H9 (cell line): Measurements from ENCODE around the gene MMD2. TPM values are rescaled to one million over a fixed set of nuclear protein-coding genes. Genes with fewer than 3 reads are reported as not detected.

ENCODE experiments used
- DNase-seq: peaks from one replicate; pipeline ENCODE4 v3.0.0-alpha.2; 2017
- H2AFZ ChIP-seq: one replicate; pipeline ENCODE4 v1.6.1; 2013; ENCODE audit warnings: mild to moderate bottlenecking, low read length, control low read depth, moderate library complexity
- H2AK5ac ChIP-seq: 2 replicates; pipeline ENCODE4 v1.6.1; 2013; ENCODE audit warnings: low read length, control low read depth, mixed read lengths; ENCODE audit not compliant: insufficient read length
- H2BK120ac ChIP-seq: one replicate; pipeline ENCODE4 v1.6.1; 2013; ENCODE audit warnings: low read depth, mild to moderate bottlenecking, low read length, control low read depth, inconsistent platforms; ENCODE audit not compliant: poor library complexity, severe bottlenecking
- H2BK12ac ChIP-seq: 2 replicates; pipeline ENCODE4 v1.6.1; 2013; ENCODE audit warnings: low read length, control low read depth, mixed read lengths, low read depth; ENCODE audit not compliant: insufficient read length
- H2BK15ac ChIP-seq: 2 replicates; pipeline ENCODE4 v1.6.1; 2013; ENCODE audit warnings: low read depth, low read length, control low read depth
- H2BK20ac ChIP-seq: one replicate; pipeline ENCODE4 v1.6.1; 2013; ENCODE audit warnings: low read depth, mild to moderate bottlenecking, low read length, control low read depth, inconsistent platforms; ENCODE audit not compliant: poor library complexity, severe bottlenecking
- H2BK5ac ChIP-seq: 2 replicates; pipeline ENCODE4 v1.6.1; 2013; ENCODE audit warnings: low read length, control low read depth, mixed read lengths; ENCODE audit not compliant: insufficient read length
- H3K14ac ChIP-seq: 2 replicates; pipeline ENCODE4 v1.6.1; 2013; ENCODE audit warnings: low read length, control low read depth; ENCODE audit not compliant: insufficient read depth
- H3K18ac ChIP-seq: 2 replicates; pipeline ENCODE4 v1.6.1; 2013; ENCODE audit warnings: low read depth, mild to moderate bottlenecking, mixed read lengths, low read length, control low read depth; ENCODE audit not compliant: insufficient read length
- H3K23ac ChIP-seq: 2 replicates; pipeline ENCODE4 v1.6.1; 2013; ENCODE audit warnings: low read length, control low read depth, mixed read lengths, low read depth; ENCODE audit not compliant: insufficient read length
- H3K23me2 ChIP-seq: 2 replicates; pipeline ENCODE4 v1.6.1; 2013; ENCODE audit warnings: low read depth, mild to moderate bottlenecking, mixed read lengths, low read length, control low read depth; ENCODE audit not compliant: insufficient read length, poor library complexity, severe bottlenecking
- H3K27ac ChIP-seq: 2 replicates; pipeline ENCODE4 v1.5.1; 2013; ENCODE audit warnings: low read length, control low read depth, mixed read lengths, low read depth; ENCODE audit not compliant: insufficient read length
- H3K27me3 ChIP-seq: 2 replicates; pipeline ENCODE4 v1.6.1; 2013; ENCODE audit warnings: low read length, control low read depth, inconsistent platforms; ENCODE audit not compliant: insufficient read depth
- H3K4ac ChIP-seq: 2 replicates; pipeline ENCODE4 v1.6.1; 2013; ENCODE audit warnings: low read depth, mild to moderate bottlenecking, control low read depth, inconsistent platforms, low read length, moderate library complexity
- H3K4me1 ChIP-seq: 2 replicates; pipeline ENCODE4 v1.6.1; 2013; ENCODE audit warnings: low read length, control low read depth, inconsistent platforms; ENCODE audit not compliant: insufficient read depth
- H3K4me2 ChIP-seq: 2 replicates; pipeline ENCODE4 v1.6.1; 2013; ENCODE audit warnings: low read length, control low read depth, mixed read lengths; ENCODE audit not compliant: insufficient read length, insufficient read depth
- H3K56ac ChIP-seq: 2 replicates; pipeline ENCODE4 v1.6.1; 2013; ENCODE audit warnings: low read depth, mild to moderate bottlenecking, mixed read lengths, low read length, control low read depth; ENCODE audit not compliant: insufficient read length
- H3K79me1 ChIP-seq: 2 replicates; pipeline ENCODE4 v1.6.1; 2013; ENCODE audit warnings: low read depth, mild to moderate bottlenecking, moderate library complexity, low read length, control low read depth, inconsistent platforms; ENCODE audit not compliant: insufficient read depth, poor library complexity, severe bottlenecking
- H3K79me2 ChIP-seq: 2 replicates; pipeline ENCODE4 v1.6.1; 2013; ENCODE audit warnings: low read length, control low read depth, inconsistent platforms; ENCODE audit not compliant: insufficient read depth
- H3K9ac ChIP-seq: 2 replicates; pipeline ENCODE4 v1.6.1; 2013; ENCODE audit warnings: low read length, control low read depth, mixed read lengths; ENCODE audit not compliant: insufficient read length; ENCODE audit errors: extremely low read depth
- H3K9me3 ChIP-seq: one replicate; pipeline ENCODE4 v1.6.1; 2013; ENCODE audit warnings: low read depth, low read length, inconsistent platforms; ENCODE audit not compliant: control insufficient read depth
- H3T11ph ChIP-seq: one replicate; pipeline ENCODE4 v1.6.1; 2013; ENCODE audit warnings: mild to moderate bottlenecking, low read length, control low read depth, inconsistent platforms
- H4K20me1 ChIP-seq: one replicate; pipeline ENCODE4 v1.6.1; 2013; ENCODE audit not compliant: control insufficient read depth, insufficient read length, insufficient read depth
- H4K5ac ChIP-seq: 2 replicates; pipeline ENCODE4 v1.6.1; 2013; ENCODE audit warnings: low read depth, mild to moderate bottlenecking, mixed read lengths, low read length, control low read depth; ENCODE audit not compliant: insufficient read length
- H4K8ac ChIP-seq: replicated peaks from 2 replicates; pipeline ENCODE4 v1.6.1; 2013; ENCODE audit warnings: low read length, control low read depth, mixed read lengths, low read depth; ENCODE audit not compliant: insufficient read length
- H4K91ac ChIP-seq: 2 replicates; pipeline ENCODE4 v1.6.1; 2013; ENCODE audit warnings: low read depth, mild to moderate bottlenecking, moderate library complexity, mixed read lengths, low read length, control low read depth; ENCODE audit not compliant: insufficient read length
- H3K27ac Mint-ChIP-seq, 3 experiments: 2 replicates in 2 of 3; 3 replicates in 1 of 3; pipeline ENCODE4 v1.8.0; 2020 to 2021; ENCODE audit warnings: mixed read lengths in 3 of 3, mild to moderate bottlenecking in 1 of 3, moderate library complexity in 1 of 3
- H3K27me3 Mint-ChIP-seq: 2 replicates; pipeline ENCODE4 v1.8.0; 2021; ENCODE audit warnings: low read depth, mild to moderate bottlenecking, moderate library complexity, mixed read lengths
- H3K36me3 Mint-ChIP-seq, 3 experiments: 2 replicates in 2 of 3; 3 replicates in 1 of 3; pipeline ENCODE4 v1.8.0; 2020 to 2021; ENCODE audit warnings: low read depth in 3 of 3, mixed read lengths in 3 of 3; ENCODE audit not compliant: insufficient read depth in 1 of 3
- H3K4me1 Mint-ChIP-seq, 2 experiments: 2 replicates each; pipeline ENCODE4 v1.8.0; 2020; ENCODE audit warnings: mixed read lengths in 2 of 2
- H3K4me3 Mint-ChIP-seq, 2 experiments: 2 replicates in 1 of 2; 3 replicates in 1 of 2; pipeline ENCODE4 v1.8.0; 2020 to 2021; ENCODE audit warnings: mild to moderate bottlenecking in 2 of 2, mixed read lengths in 2 of 2, moderate library complexity in 1 of 2
- H3K9me3 Mint-ChIP-seq, 2 experiments: 2 replicates in 1 of 2; 3 replicates in 1 of 2; pipeline ENCODE4 v1.8.0; 2020; ENCODE audit warnings: mild to moderate bottlenecking in 2 of 2, mixed read lengths in 2 of 2, moderate library complexity in 1 of 2
- CTCF ChIP-seq: fragments of 200-600 bp; sonication (generic); conservative IDR thresholded peaks from 3 replicates; pipeline ENCODE4 v1.8.0; 2021; ENCODE audit warnings: antibody characterized with exemption, mild to moderate bottlenecking
- WGBS: extraction: QIAGEN DNeasy Blood & Tissue Kit; methylation state at CpG from one replicate; pipeline ENCODE4 v1.1.7; 2013; ENCODE audit warnings: missing lambda C conversion rate, low lambda C conversion rate, mixed read lengths; ENCODE audit not compliant: insufficient read length; ENCODE audit errors: extremely low coverage; 5-methylcytosine and 5-hydroxymethylcytosine counted together
- total RNA-seq: library from RNA; stranded (reverse); gene quantifications from 2 replicates; pipeline ENCODE4 v1.2.1, GENCODE V29; 2021

MMD2 gene
- total RNA-seq, 1 experiment from 2014 or later = 0.20 TPM

- WGBS = no CpG with 5 or more reads among the region's 11 CpGs
- H3K4me1 Mint-ChIP-seq = no peaks in the 10 kb centered on the region
These were observed 97.8 kb downstream of the MMD2 start for GRCh38 chr7:4861227-4861626.

More at GRCh38 chr7:4861227-4861626, 97.8 kb downstream of the MMD2 start:
- no peak for DNase-seq
- H3K9me3 Mint-ChIP-seq = peaks cover 4% of the 10 kb centered on the region in 2 experiments; a peak in 3 of 5 replicates
- H3K27me3 ChIP-seq = no peaks in the 10 kb centered on the region
- no peaks in the 10 kb centered on the region; a peak in 1 of 7 replicates for H3K36me3 Mint-ChIP-seq
- no peak overlapping the region for H3K18ac ChIP-seq
- H4K20me1 ChIP-seq = no peaks in the 10 kb centered on the region
- no peak overlapping the region for H4K5ac ChIP-seq
- H3K23ac ChIP-seq = no peak overlapping the region
- H3K4ac ChIP-seq = no peak overlapping the region
- H3K23me2 ChIP-seq = no peaks in the 10 kb centered on the region
- no peak overlapping the region for H3K4me3 Mint-ChIP-seq
- H3K27ac Mint-ChIP-seq = no peak overlapping the region
- H2AK5ac ChIP-seq = no peak overlapping the region
- H3K27me3 Mint-ChIP-seq = peaks cover 6% of the 10 kb centered on the region
- H2BK120ac ChIP-seq = no peak overlapping the region
- no peaks in the 10 kb centered on the region for H3K79me1 ChIP-seq
- no peak overlapping the region for H2BK20ac ChIP-seq
- no peak overlapping the region for H2BK5ac ChIP-seq
- no peak for TF ChIP-seq CTCF
- no peak overlapping the region for H3K14ac ChIP-seq
- no peak overlapping the region for H3K27ac ChIP-seq
- no peaks in the 10 kb centered on the region for H3K79me2 ChIP-seq
- H4K91ac ChIP-seq = no peak overlapping the region
- H4K8ac ChIP-seq = no peak overlapping the region
- H3K9me3 ChIP-seq = no peaks in the 10 kb centered on the region
- no peak overlapping the region for H2BK15ac ChIP-seq
- no peak overlapping the region for H3T11ph ChIP-seq
- no peak overlapping the region for H3K9ac ChIP-seq
- no peak overlapping the region for H2AFZ ChIP-seq
- H2BK12ac ChIP-seq = no peak overlapping the region
- H3K4me1 ChIP-seq = no peaks in the 10 kb centered on the region
- H3K4me2 ChIP-seq = no peak overlapping the region
- H3K56ac ChIP-seq = no peak overlapping the region
